ENCODE data around the gene TANC2. TPM values are rescaled to one million over a fixed set of nuclear protein-coding genes. Genes with fewer than 3 reads are reported as not detected.

Gene TANC2
- total and polyA plus RNA-seq, 2 donors (not counting 3 experiments of a cell fraction or from before 2014, with no cell fraction given), result 7.9 to 30.8 TPM

DNA sequence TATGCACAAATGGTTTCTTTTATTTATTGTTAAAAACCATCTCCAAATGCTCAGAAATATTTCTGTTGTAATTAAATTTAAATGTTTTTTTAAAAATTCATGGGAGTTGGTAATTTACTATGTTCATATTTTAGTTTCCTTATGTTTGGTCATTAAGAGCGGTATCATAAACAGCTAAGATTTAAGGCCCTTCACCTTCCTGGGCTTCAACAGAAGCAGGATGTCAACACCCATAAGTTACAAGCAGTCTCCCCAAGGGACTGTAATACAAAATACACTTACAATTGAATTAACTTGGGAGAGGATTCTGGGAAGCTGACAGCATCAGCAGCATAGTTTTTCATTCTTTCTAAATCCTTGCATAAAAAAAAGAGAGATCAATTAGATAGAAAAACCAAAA, 30.9 kb upstream of the TANC2 start:
- DNase-seq (ENCODE audit: low read depth, low spot score) (no peak), FAIRE-seq (no peak)
- H3K9ac ChIP-seq (replicated peaks; ENCODE audit: extremely low read depth, insufficient read depth, low read length), result no peak overlapping the region
- H3K79me2 ChIP-seq (ENCODE audit: control insufficient read depth, insufficient read depth, low read length), result no peaks in the 10 kb centered on the region
- no peak overlapping the region for H2AFZ ChIP-seq (ENCODE audit: low read depth, low read length)
- H4K20me1 ChIP-seq (replicated peaks; ENCODE audit: control insufficient read depth, extremely low read depth, insufficient read depth, low read length), result no peaks in the 10 kb centered on the region
- TF ChIP-seq JUN (IDR thresholded peaks at IDR 0.05; ENCODE audit: borderline replicate concordance, insufficient read depth, insufficient read length, low read depth) (no peak), POLR2A (IDR thresholded peaks at IDR 0.05; ENCODE audit: low read depth, low read length) (no peak), POLR2AphosphoS5 (IDR thresholded peaks at IDR 0.05; ENCODE audit: insufficient read depth, low read depth, low read length) (no peak), EZH2 (IDR thresholded peaks at IDR 0.05; ENCODE audit: borderline replicate concordance, low read depth, low read length, severe bottlenecking) (no peak), MYC (IDR thresholded peaks at IDR 0.05; ENCODE audit: low read depth, low read length) (no peak), FOS (IDR thresholded peaks at IDR 0.05; ENCODE audit: borderline replicate concordance, insufficient read depth, low read length) (no peak), GATA2 (IDR thresholded peaks at IDR 0.05; ENCODE audit: insufficient read depth, insufficient read length, low read depth, low read length) (no peak)
- TF ChIP-seq, protein P1, sequence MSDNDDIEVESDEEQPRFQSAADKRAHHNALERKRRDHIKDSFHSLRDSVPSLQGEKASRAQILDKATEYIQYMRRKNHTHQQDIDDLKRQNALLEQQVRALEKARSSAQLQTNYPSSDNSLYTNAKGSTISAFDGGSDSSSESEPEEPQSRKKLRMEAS (IDR thresholded peaks at IDR 0.05; ENCODE audit: insufficient read depth, insufficient read length), result no peak
- TF ChIP-seq, protein P2, sequence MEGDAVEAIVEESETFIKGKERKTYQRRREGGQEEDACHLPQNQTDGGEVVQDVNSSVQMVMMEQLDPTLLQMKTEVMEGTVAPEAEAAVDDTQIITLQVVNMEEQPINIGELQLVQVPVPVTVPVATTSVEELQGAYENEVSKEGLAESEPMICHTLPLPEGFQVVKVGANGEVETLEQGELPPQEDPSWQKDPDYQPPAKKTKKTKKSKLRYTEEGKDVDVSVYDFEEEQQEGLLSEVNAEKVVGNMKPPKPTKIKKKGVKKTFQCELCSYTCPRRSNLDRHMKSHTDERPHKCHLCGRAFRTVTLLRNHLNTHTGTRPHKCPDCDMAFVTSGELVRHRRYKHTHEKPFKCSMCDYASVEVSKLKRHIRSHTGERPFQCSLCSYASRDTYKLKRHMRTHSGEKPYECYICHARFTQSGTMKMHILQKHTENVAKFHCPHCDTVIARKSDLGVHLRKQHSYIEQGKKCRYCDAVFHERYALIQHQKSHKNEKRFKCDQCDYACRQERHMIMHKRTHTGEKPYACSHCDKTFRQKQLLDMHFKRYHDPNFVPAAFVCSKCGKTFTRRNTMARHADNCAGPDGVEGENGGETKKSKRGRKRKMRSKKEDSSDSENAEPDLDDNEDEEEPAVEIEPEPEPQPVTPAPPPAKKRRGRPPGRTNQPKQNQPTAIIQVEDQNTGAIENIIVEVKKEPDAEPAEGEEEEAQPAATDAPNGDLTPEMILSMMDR (IDR thresholded peaks at IDR 0.05; ENCODE audit: extremely low read depth in 1 of 2, insufficient read depth in 1 of 2, low read depth in 1 of 2, low read length in 2 of 2), result no peak
- no TSS peak for BruUV-seq (replicated peaks)
- H3K4me2 ChIP-seq (ENCODE audit: insufficient read depth, low read length), result no peak overlapping the region
- ChIA-PET POLR2A (no interaction called here), CTCF (interaction anchor here (1.8 kb wide), 1 partner anchor 30 kb away, joined by 3 read pairs; no protein-coding TSS in a partner anchor)
- H3K4me1 ChIP-seq (ENCODE audit: control insufficient read depth, extremely low read depth, insufficient read depth, low read length), result no peaks in the 10 kb centered on the region
- H3K27me3 ChIP-seq (ENCODE audit: control insufficient read depth in 2 of 2, insufficient read depth in 2 of 2, low read length in 2 of 2), result peaks cover 5 to 7% of the 10 kb centered on the region in 2 experiments
- dilution Hi-C loops (cut with MboI; ENCODE audit: extremely low pct_ligation_motif_present, low sequenced_read_pairs) (no loop called here), intact Hi-C loops (cut with micrococcal nuclease) (no loop called here)
- no peaks in the 10 kb centered on the region for H3K9me1 ChIP-seq (replicated peaks; ENCODE audit: control insufficient read depth, extremely low read depth, insufficient read depth, low read length)
- H3K4me3 ChIP-seq (replicated peaks in 1 of 3; ENCODE audit: insufficient read depth in 1 of 3, low read depth in 1 of 3, low read length in 3 of 3), result no peak overlapping the region
- H3K36me3 ChIP-seq (ENCODE audit: control insufficient read depth in 2 of 2, extremely low read depth in 1 of 2, insufficient read depth in 2 of 2, low read length in 2 of 2), result no peaks in the 10 kb centered on the region
- H3K27ac ChIP-seq (ENCODE audit: insufficient read depth, low read depth, low read length), result no peak overlapping the region
- H3K9me3 ChIP-seq (replicated peaks; ENCODE audit: control insufficient read depth, insufficient read depth, low read length), result no peaks in the 10 kb centered on the region
